Activated naive CD8-positive, alpha-beta T cell treated with anti-CD3 and anti-CD28 coated beads, Interleukin-2, amount 10 ng/mL, durations not matched to agents 7 days and 5 days (primary cell): Measurements from ENCODE around the gene CFAP141. TPM values are rescaled to one million over a fixed set of nuclear protein-coding genes. Genes with fewer than 3 reads are reported as not detected.
"Not testable (repeated sequence)": the region's sequence is repeated elsewhere in the genome, so short reads cannot be mapped to it uniquely, and the experiment has no call there.

ENCODE experiments used
- ATAC-seq: fragments of 150-1000 bp; cut with Tn5 transposase; one replicate; pipeline ENCODE4 v1.10.0; 2021; ENCODE audit warnings: low read depth, moderate library complexity
- POLR2A ChIA-PET: fragments of 350-600 bp; sonication (Branson Sonifier 250); formaldehyde crosslinking; loops from one replicate; lab custom pipeline; 2021; ENCODE audit warnings: antibody characterized with exemption; lab: Charles Lee
- DNase-seq: peaks from one replicate; pipeline ENCODE4 v3.0.0; 2021
- H3K27ac Mint-ChIP-seq: one replicate; pipeline ENCODE4 v1.8.0; 2022; ENCODE audit warnings: mild to moderate bottlenecking, mixed read lengths
- H3K27me3 Mint-ChIP-seq: one replicate; pipeline ENCODE4 v1.8.0; 2022; ENCODE audit warnings: mild to moderate bottlenecking, moderate library complexity, mixed read lengths
- H3K36me3 Mint-ChIP-seq: one replicate; pipeline ENCODE4 v1.8.0; 2021; ENCODE audit warnings: mild to moderate bottlenecking, mixed read lengths
- H3K4me1 Mint-ChIP-seq: one replicate; pipeline ENCODE4 v1.8.0; 2021; ENCODE audit warnings: mixed read lengths
- H3K4me3 Mint-ChIP-seq: one replicate; pipeline ENCODE4 v1.8.0; 2022; ENCODE audit warnings: mild to moderate bottlenecking, moderate library complexity, mixed read lengths
- H3K9me3 Mint-ChIP-seq: one replicate; pipeline ENCODE4 v1.8.0; 2021; ENCODE audit warnings: mixed read lengths
- total RNA-seq, 2 experiments: library from RNA; stranded (reverse); gene quantifications; one replicate each; pipeline ENCODE4 v1.2.3, GENCODE V29; 2021

Gene CFAP141
- total RNA-seq, 2 experiments from 2014 or later, result not detected

DNA sequence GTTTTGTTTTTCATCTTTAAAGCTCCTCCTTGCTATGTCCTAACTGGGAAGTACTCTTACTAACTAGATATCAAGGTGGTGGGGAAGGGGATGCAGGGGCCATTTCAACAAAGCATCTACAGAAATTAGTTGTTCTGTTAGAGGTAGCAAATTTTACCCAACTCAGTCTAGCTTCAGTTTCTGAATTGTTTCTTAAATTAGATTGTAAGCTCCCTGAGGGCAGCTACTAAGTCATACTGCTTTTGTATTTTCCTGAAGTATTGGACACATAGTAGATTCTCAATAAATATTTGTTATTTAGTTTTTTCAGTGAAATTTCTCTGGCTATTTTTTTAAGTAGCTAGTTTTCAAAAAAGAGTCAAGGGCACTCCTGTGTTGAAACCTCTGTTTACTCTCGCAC, 16.4 kb upstream of the CFAP141 start:
- peak overlapping the region; percentile 88 for H3K4me3 Mint-ChIP-seq
- peaks cover 57% of the 10 kb centered on the region for H3K4me1 Mint-ChIP-seq
- H3K36me3 Mint-ChIP-seq, result peaks cover 52% of the 10 kb centered on the region
- ATAC-seq (no peak), DNase-seq (no peak)
- POLR2A ChIA-PET, result interaction anchor here (2.9 kb wide), 1 partner anchor 232 kb away, joined by 15 read pairs; the partner anchor contains the start of gene RPS27
- H3K9me3 Mint-ChIP-seq, result peaks cover 2% of the 10 kb centered on the region
- H3K27ac Mint-ChIP-seq, result peak overlapping the region; percentile 95
- no peaks in the 10 kb centered on the region for H3K27me3 Mint-ChIP-seq

DNA sequence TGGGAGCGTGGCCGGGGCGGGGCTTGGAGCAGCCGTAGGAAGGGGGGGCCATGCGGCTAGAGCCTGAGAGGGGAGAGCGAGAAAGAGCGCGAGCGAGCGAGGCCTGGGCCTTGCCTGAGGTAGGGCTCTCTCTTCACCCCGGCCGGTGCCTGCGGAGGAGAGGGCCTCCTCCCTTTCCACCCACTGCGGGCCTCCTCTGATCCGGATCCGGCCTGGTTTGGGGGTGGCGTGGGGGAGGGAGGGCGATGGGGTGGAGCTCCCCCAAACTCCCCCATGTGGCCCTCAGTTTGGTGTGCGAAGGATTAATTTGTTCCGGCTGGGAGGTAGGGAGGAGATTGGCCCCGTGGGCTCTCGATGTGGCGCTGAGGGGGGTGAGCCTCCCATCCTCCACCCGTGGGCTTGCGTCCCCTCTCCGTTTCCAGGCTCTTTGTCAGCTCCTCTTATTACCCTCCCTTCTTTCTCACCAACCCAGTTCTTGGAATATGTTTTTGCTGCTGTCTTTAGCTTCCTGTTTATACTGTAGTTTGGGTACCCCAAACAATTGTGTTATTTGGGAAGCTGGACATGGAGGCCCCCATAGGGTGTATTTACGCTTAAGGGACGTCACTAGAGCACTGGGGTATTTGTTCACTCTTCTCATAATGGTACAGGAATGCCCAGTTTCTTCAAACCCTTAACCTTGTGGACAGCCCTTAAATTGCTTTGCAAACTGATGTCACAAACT, 15.3 kb upstream of the CFAP141 start:
- DNase-seq, result peak; percentile 80
- Mint-ChIP-seq H3K27ac (peak overlapping the region; percentile 95), H3K9me3 (peaks cover 2% of the 10 kb centered on the region), H3K4me1 (peaks cover 58% of the 10 kb centered on the region), H3K27me3 (no peaks in the 10 kb centered on the region), H3K4me3 (peak overlapping the region; percentile 88), H3K36me3 (peaks cover 47% of the 10 kb centered on the region)
- POLR2A ChIA-PET, result interaction anchor here (0.6 to 2.9 kb wide), 10 partner anchors 20 to 231 kb away, joined by 3 to 21 read pairs (median 4); partner anchors contain the start of genes HAX1 and RPS27
- ATAC-seq, result peak; percentile 37

DNA sequence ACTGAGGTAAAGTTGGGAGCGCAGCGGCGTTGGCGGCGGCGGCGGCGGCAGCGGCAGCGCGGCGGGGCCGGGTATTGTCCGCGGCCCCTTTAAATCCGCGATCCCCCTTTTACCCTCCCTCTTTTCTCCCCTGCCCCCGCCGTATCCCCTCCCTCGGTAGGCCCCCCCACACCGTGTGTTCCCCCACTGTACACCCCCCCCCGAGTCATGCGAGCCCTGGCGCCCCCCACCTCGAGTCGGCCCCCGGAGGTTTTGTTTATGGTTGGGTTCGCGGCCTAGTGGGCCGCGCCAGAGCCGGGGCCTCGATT, 14.8 kb upstream of the CFAP141 start:
- Mint-ChIP-seq H3K4me1 (peaks cover 57% of the 10 kb centered on the region), H3K4me3 (peak overlapping the region; percentile 88), H3K9me3 (peaks cover 2% of the 10 kb centered on the region), H3K27me3 (no peaks in the 10 kb centered on the region), H3K36me3 (peaks cover 45% of the 10 kb centered on the region), H3K27ac (peak overlapping the region; percentile 95)
- DNase-seq (no peak), ATAC-seq (no peak)
- POLR2A ChIA-PET, result interaction anchor here (1.0 to 2.9 kb wide), 10 partner anchors 14 to 298 kb away, joined by 3 to 21 read pairs (median 4); partner anchors contain the start of genes GATAD2B, HAX1 and RPS27

DNA sequence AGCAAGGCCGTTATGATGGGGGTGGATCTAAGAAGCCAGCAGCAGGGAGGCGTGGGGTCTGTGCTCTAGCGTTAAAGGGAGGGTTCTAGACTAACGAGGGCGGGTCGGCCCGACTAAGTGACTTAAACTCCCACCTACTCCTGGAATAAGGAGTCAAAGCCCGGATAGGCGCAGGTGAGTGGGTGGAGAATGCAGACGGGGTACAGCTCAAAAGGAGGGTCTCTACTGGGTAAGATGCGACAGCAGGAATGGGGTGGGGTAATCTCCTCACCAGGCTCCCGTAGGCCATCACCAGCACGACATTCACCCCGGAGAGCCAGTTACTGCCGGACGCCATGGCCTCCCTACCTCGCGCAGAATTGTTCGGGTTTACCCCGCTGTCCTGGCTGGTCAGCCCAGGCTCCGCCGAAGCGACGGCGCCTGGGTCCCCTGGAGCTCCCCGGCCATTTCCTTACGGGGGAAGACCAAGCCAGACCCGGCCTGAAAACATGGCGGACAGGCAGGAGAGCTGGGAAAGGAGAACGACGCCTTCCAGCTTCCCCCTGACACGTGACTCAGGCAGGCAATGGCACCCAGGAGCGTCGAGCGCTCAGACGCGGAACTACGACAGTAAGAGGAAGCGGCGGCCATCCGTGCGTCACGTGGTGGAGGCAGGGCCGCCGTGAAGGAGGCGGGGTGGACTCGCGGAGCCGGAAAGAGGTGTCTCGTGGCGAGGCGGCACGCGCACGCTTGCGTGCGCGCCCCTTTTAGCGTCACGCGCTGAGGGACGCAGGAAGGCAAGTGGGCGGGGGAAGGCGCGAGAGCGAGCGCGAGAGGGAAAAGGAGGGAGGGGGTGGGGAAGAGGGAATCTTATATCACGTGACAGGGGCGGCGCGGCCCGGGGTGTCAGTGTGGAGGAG, 14.2 kb upstream of the CFAP141 start, which contains the start of gene UBAP2L:
Gene UBAP2L (plus strand): TSS at position 885 of the 899 bp plus-strand sequence. CDS start 4,169 bp downstream, outside the sequence.
- Mint-ChIP-seq H3K27me3 (no peaks in the 10 kb centered on the region), H3K9me3 (peaks cover 2% of the 10 kb centered on the region), H3K4me1 (peaks cover 57% of the 10 kb centered on the region), H3K4me3 (peak within 1 kb of the TSS; percentile 88), H3K36me3 (peaks cover 41% of the 10 kb centered on the region), H3K27ac (peak within 1 kb of the TSS; percentile 95)
- peak; percentile 98 for DNase-seq
- ATAC-seq, result peak; percentile 88
- POLR2A ChIA-PET, result interaction anchor here (0.6 to 2.9 kb wide), 11 partner anchors 13 to 388 kb away, joined by 3 to 21 read pairs (median 4); partner anchors contain the start of genes ADAR, GATAD2B, HAX1 and RPS27

DNA sequence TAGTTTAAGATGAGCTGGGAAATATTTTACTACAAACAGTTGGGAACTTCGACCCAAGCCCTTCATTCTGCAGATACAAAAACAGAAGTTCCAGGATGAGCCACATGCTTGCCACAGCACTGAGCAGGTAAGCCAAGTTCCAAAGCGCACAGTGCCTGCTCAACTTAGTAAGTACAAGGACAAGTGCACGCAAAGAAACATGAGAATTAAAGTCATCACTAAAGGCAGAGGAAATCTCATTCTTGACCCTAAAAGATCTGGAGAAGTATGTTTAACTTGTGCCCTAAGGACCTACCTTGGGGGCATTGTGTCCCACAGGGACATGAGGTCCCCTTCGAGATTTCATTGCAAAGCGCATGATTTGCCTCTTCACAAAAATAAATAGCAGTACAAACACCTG, 13.4 kb upstream of the CFAP141 start:
- DNase-seq (no peak), ATAC-seq (no peak)
- H3K27me3 Mint-ChIP-seq, result no peaks in the 10 kb centered on the region
- peaks cover 2% of the 10 kb centered on the region for H3K9me3 Mint-ChIP-seq
- H3K4me3 Mint-ChIP-seq, result peak overlapping the region; percentile 88
- H3K27ac Mint-ChIP-seq, result peak overlapping the region; percentile 95
- POLR2A ChIA-PET, result interaction anchor here (0.9 to 2.9 kb wide), 5 partner anchors 20 to 389 kb away, joined by 3 to 21 read pairs (median 3); partner anchors contain the start of genes ADAR and RPS27
- H3K4me1 Mint-ChIP-seq, result peaks cover 51% of the 10 kb centered on the region
- H3K36me3 Mint-ChIP-seq, result peaks cover 38% of the 10 kb centered on the region

DNA sequence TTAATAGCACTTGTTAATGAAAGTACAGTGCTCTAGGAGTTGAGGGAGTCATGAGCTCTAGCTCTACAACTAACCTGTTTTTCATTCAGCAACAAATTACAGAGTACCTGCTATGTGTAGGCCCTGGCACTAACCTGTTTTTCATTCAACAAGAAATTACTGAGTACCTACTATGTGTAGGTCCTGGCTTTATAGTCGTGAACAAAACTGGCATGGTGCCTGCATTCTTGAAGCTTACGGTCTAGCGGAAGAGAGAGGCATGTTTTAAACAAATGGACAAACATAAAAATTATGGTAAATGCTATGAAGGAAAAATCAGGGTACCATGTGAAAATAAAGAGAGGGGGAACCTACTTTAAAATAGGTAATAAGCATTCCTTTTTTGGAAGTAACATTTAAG, 12.4 kb upstream of the CFAP141 start:
- Mint-ChIP-seq H3K4me3 (peak overlapping the region; percentile 88), H3K27ac (peak overlapping the region; percentile 95), H3K4me1 (peaks cover 45% of the 10 kb centered on the region), H3K27me3 (no peaks in the 10 kb centered on the region), H3K36me3 (peaks cover 42% of the 10 kb centered on the region), H3K9me3 (peaks cover 2% of the 10 kb centered on the region)
- POLR2A ChIA-PET, result interaction anchor here (1.4 to 2.7 kb wide), 2 partner anchors 37 to 123 kb away, joined by 3 to 21 read pairs; no protein-coding TSS in a partner anchor
- ATAC-seq, result no peak
- no peak for DNase-seq

DNA sequence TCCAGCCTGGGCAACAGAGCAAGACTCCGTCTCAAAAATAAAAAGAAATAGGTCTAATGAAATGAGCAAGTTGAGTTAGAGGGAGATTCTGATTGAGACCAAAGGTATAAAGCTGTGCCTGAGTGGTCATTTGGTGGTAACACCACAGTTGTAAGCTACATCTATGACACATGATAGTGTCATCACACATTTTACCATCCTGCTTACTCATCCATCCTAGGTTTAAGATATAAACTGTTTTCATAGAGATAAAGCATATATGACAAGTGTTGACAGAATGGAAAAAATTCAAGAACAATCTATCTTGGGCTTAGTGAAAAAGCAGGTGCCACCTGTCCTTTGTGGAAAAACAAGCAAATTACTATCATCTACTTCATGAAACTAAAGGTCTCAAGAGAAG, 7.1 kb upstream of the CFAP141 start:
- Mint-ChIP-seq H3K27ac (no peak overlapping the region), H3K4me3 (no peak overlapping the region), H3K36me3 (peaks cover 36% of the 10 kb centered on the region), H3K9me3 (no peaks in the 10 kb centered on the region), H3K4me1 (peaks cover 19% of the 10 kb centered on the region), H3K27me3 (no peaks in the 10 kb centered on the region)
- ATAC-seq, result no peak
- DNase-seq, result no peak
- POLR2A ChIA-PET, result interaction anchor here (1.5 kb wide), 1 partner anchor 121 kb away, joined by 3 read pairs; no protein-coding TSS in a partner anchor

DNA sequence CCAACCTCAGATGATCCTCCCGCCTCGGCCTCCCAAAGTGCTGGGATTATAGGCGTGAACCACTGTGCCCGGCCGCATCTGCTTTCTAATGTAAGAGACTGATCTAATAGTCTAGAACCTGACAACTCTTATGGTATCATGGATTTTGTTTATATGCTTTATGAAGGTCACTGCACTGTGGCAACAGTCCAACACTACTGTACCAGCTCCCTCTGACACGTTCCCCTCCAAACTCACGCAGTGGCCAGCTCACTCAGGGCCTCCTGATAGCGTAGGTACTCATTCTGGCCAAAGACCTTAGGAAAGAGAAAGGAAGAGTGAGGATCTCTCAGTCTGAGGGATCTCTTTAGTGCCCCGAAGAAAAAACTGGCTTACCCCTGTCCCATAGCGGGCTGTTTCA, 6.0 kb upstream of the CFAP141 start:
- H3K4me1 Mint-ChIP-seq, result peaks cover 9% of the 10 kb centered on the region
- no peak overlapping the region for H3K4me3 Mint-ChIP-seq
- H3K27me3 Mint-ChIP-seq, result no peaks in the 10 kb centered on the region
- peaks cover 29% of the 10 kb centered on the region for H3K36me3 Mint-ChIP-seq
- no peak for ATAC-seq
- POLR2A ChIA-PET, result interaction anchor here (1.0 kb wide), 1 partner anchor 13 kb away, joined by 6 read pairs; no protein-coding TSS in a partner anchor
- DNase-seq, result no peak
- H3K9me3 Mint-ChIP-seq, result no peaks in the 10 kb centered on the region
- no peak overlapping the region for H3K27ac Mint-ChIP-seq

DNA sequence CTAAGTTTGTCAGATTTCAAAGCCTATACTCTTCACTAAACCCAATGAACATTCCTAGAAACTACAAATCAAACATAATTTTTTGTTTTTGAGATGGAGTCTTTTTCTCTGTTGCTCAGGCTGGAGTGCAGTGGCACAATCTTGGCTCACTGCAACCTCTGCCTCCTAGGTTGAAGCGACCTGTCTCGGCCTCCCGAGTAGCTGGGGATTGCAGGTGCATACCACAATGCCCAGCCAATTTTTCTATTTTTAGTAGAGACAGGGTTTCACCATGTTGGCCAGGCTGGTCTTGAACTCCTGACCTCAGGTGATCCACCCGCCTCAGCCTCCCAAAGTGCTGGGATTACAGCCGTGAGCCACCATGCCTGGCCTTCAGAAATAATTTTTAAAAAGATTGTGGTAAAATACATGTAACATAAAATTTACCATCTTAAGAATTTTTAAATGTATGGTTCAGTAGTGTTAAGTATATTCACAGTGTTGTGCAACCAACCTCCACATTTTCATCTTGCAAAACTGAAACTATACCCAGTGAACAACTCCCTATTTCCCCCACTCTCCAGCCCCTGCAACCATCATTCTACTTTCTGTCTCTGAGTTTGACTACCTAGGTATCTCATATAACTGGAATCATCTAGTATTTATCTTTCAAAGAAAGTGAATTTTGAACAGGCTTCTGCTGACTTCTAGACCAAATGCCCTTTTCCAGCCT, 2.7 kb upstream of the CFAP141 start:
- ATAC-seq, result no peak
- DNase-seq, result no peak
- Mint-ChIP-seq H3K4me3 (no peak overlapping the region), H3K36me3 (peaks cover 37% of the 10 kb centered on the region), H3K9me3 (no peaks in the 10 kb centered on the region), H3K27me3 (no peaks in the 10 kb centered on the region), H3K27ac (peak overlapping the region; percentile 39), H3K4me1 (peaks cover 7% of the 10 kb centered on the region)
- POLR2A ChIA-PET, result no interaction called here

DNA sequence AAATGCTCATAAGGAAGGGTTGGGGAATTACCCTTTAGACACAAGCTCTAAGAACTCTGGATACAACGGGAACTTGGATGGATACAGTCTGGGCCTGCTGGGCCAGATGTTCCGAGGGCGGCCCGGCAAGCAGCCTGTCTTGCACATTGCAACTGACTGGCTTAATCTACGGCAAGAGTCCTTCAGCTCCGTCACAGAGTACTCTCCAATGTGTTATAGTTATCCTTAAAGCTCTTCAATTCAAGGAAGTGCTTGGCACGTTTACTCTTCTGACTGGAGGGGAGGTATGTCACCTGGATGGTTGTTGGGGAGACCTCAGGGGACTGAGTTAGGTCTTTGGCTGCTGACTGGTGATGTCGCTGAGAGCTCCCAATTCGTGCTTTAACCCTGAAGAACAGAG, 1.1 kb upstream of the CFAP141 start:
- no peak for DNase-seq
- peaks cover 35% of the 10 kb centered on the region for H3K36me3 Mint-ChIP-seq
- H3K27ac Mint-ChIP-seq, result no peak overlapping the region
- H3K9me3 Mint-ChIP-seq, result no peaks in the 10 kb centered on the region
- H3K4me3 Mint-ChIP-seq, result no peak overlapping the region
- no peak for ATAC-seq
- POLR2A ChIA-PET, result interaction anchor here (1.5 kb wide), 1 partner anchor 13 kb away, joined by 3 read pairs; the partner anchor contains the start of gene UBAP2L
- H3K4me1 Mint-ChIP-seq, result peaks cover 7% of the 10 kb centered on the region
- no peaks in the 10 kb centered on the region for H3K27me3 Mint-ChIP-seq

DNA sequence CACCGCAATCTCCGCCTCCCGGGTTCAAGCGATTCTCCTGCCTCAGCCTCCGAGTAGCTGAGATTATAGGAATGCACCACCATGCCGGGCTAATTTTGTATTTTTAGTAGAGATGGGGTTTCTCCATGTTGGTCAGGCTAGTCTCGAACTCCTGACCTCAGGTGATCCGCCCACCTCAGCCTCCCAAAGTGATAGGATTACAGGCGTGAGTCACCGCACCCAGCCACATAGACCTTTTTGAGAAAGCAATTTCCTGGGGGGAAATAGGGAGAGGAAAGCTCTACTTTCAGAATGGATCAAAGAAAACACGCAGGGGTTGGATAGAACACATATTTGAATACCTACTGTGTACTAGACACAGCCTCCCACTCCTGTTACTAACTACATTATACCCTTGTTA, 355 bp downstream of the CFAP141 start:
- H3K9me3 Mint-ChIP-seq, ATAC-seq, H3K4me1 Mint-ChIP-seq, H3K4me3 Mint-ChIP-seq, H3K27me3 Mint-ChIP-seq, DNase-seq: not testable (repeated sequence)
- peaks cover 30% of the 10 kb centered on the region for H3K36me3 Mint-ChIP-seq
- H3K27ac Mint-ChIP-seq, result peak overlapping the region; percentile 40
- POLR2A ChIA-PET, result interaction anchor here (0.7 kb wide), 1 partner anchor 12 kb away, joined by 3 read pairs; no protein-coding TSS in a partner anchor

DNA sequence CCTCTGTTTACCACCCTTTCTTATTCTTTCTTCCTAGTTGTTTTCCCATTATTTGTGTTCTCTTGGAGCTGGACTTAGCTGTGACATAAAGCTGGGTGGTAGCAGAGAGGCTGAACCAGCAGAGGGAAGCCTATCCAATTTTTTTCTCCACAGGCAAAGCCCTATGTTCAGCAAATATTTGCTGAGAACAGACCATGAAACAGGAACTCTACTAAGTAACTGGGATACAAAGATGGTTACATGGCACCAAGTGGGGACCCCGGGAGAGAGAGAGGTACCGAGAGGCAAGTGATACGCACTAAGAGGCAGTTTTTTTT, 6.6 kb downstream of the CFAP141 start:
- H3K4me1 Mint-ChIP-seq, result no peaks in the 10 kb centered on the region

More for the DNA sequence above, 6.6 kb downstream of the CFAP141 start:
- POLR2A ChIA-PET, result interaction anchor here (0.7 to 1.2 kb wide), 3 partner anchors 12 to 65 kb away, joined by 3 to 6 read pairs (median 3); a partner anchor contains a TSS
- no peak for DNase-seq
- no peak for ATAC-seq
- Mint-ChIP-seq H3K27me3 (peaks cover 2% of the 10 kb centered on the region), H3K4me3 (no peak overlapping the region), H3K9me3 (no peaks in the 10 kb centered on the region), H3K36me3 (no peaks in the 10 kb centered on the region), H3K27ac (no peak overlapping the region)
